Measurements from ENCODE around the gene ACSS2.

GRCh38 chr20:34956041-34956458, 79.6 kb downstream of the ACSS2 start:
- TF ChIP-seq CTCF (IDR thresholded peaks at IDR 0.05; ENCODE audit: control extremely low read depth in 1 of 3, insufficient read depth in 1 of 3, low read depth in 1 of 3, low read length in 3 of 3): no peak
- TF ChIP-seq POLR2A (IDR thresholded peaks at IDR 0.05; ENCODE audit: control extremely low read depth in 1 of 2, low read depth in 2 of 2, low read length in 2 of 2): no peak
- no peak for TF ChIP-seq KDM5A (IDR thresholded peaks at IDR 0.05; ENCODE audit: low read length)
- TF ChIP-seq GABPA (IDR thresholded peaks at IDR 0.05; ENCODE audit: borderline replicate concordance, insufficient read depth, low read length): no peak
- TF ChIP-seq CEBPB (IDR thresholded peaks at IDR 0.05; ENCODE audit: low read depth, low read length): no peak
- TF ChIP-seq JUND (IDR thresholded peaks at IDR 0.05; ENCODE audit: low read length): no peak
- no peak for TF ChIP-seq RFX5 (IDR thresholded peaks at IDR 0.05; ENCODE audit: borderline replicate concordance, low read depth, low read length)
- TF ChIP-seq CHD2 (IDR thresholded peaks at IDR 0.05; ENCODE audit: low read length): no peak
- TF ChIP-seq FOSL1 (IDR thresholded peaks at IDR 0.05; ENCODE audit: insufficient read depth, low read depth, low read length): no peak
- TF ChIP-seq BACH1 (IDR thresholded peaks at IDR 0.05; ENCODE audit: low read length): no peak
- no peak for TF ChIP-seq POLR2AphosphoS5 (IDR thresholded peaks at IDR 0.05; ENCODE audit: low read depth, low read length)
- 0 out of 3 replicates have a peak, but pooled peaks of 1 of the 2 experiments have one; percentile 1 for TF ChIP-seq EP300 (IDR thresholded peaks at IDR 0.05; ENCODE audit: borderline replicate concordance in 1 of 2, low read depth in 2 of 2, low read length in 2 of 2)
